ENCODE measurements around the gene CCDC184.
"Not testable (repeated sequence)": the region's sequence is repeated elsewhere in the genome, so short reads cannot be mapped to it uniquely, and the experiment has no call there.

Gene CCDC184

DNA sequence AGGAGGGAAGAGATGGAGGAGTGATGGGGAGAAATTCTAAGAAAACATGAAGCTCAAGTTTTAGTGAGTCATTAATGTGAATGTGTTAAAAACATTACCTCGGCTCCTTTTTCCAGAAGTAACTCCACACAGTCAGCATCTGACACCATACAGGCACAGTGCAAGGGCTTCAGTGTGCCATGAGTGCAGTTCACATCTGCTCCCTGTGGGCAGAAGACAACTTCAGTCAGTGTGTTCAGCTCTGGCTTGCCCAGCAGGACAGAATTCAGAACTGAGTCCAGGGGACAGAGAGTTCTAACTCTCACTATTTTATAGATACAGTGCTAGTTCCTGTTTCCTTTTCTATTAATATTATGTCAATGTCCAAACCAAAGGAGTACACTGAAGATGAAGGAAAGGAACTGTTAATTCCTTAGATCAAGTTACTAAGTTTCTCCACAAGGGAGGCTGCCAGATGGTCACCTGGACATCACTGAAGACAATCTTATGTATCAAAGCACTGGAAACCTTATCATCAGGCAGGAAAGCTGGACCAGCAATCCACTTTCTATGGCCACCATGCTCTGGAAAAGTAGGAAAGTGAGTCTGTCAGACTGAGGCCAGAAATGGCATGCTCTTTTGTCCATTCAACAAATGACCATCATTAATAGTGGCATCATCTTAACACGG lies 32.2 kb upstream of the CCDC184 start:
- Histone ChIP-seq H3K36me3 (peaks cover 82% of the 10 kb centered on the region), H3K9me3 (no peaks in the 10 kb centered on the region), H3K27me3 (no peaks in the 10 kb centered on the region), H3K4me3 (ENCODE audit: low read depth in 1 of 2, low read length in 1 of 2) (no peak overlapping the region), H3K4me1 (ENCODE audit: control insufficient read depth in 1 of 2, insufficient read depth in 1 of 2, low read depth in 1 of 2, low read length in 1 of 2) (peaks cover 8 to 11% of the 10 kb centered on the region in 2 experiments), H3K27ac (no peak overlapping the region)
- TF ChIP-seq, protein P1, sequence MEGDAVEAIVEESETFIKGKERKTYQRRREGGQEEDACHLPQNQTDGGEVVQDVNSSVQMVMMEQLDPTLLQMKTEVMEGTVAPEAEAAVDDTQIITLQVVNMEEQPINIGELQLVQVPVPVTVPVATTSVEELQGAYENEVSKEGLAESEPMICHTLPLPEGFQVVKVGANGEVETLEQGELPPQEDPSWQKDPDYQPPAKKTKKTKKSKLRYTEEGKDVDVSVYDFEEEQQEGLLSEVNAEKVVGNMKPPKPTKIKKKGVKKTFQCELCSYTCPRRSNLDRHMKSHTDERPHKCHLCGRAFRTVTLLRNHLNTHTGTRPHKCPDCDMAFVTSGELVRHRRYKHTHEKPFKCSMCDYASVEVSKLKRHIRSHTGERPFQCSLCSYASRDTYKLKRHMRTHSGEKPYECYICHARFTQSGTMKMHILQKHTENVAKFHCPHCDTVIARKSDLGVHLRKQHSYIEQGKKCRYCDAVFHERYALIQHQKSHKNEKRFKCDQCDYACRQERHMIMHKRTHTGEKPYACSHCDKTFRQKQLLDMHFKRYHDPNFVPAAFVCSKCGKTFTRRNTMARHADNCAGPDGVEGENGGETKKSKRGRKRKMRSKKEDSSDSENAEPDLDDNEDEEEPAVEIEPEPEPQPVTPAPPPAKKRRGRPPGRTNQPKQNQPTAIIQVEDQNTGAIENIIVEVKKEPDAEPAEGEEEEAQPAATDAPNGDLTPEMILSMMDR (IDR thresholded peaks at IDR 0.05): no peak

DNA sequence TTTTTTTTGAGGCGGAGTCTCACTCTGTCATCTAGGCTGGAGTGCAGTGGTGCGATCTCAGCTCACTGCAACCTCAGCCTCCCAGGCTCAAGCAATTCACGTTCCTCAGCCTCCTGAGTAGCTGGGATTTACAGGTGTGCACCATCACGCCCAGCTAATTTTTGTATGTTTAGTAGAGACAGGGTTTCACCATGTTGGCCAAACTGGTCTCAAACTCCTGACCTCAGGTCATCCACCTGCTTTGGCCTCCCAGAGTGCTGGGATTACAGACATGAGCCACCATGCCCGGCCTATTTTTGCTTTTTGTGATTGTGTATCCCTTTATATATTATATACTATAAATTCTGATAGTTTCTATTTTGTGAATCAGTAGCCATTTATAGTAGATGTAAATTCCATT lies 27.7 kb upstream of the CCDC184 start:
- H3K36me3 ChIP-seq: peaks cover 38% of the 10 kb centered on the region
- H3K4me3 ChIP-seq (ENCODE audit: low read depth in 1 of 2, low read length in 1 of 2); H3K27me3 ChIP-seq; H3K27ac ChIP-seq; H3K9me3 ChIP-seq: not testable (repeated sequence)
- H3K4me1 ChIP-seq (ENCODE audit: control insufficient read depth in 1 of 2, insufficient read depth in 1 of 2, low read depth in 1 of 2, low read length in 1 of 2): peaks cover 18 to 20% of the 10 kb centered on the region in 2 experiments

DNA sequence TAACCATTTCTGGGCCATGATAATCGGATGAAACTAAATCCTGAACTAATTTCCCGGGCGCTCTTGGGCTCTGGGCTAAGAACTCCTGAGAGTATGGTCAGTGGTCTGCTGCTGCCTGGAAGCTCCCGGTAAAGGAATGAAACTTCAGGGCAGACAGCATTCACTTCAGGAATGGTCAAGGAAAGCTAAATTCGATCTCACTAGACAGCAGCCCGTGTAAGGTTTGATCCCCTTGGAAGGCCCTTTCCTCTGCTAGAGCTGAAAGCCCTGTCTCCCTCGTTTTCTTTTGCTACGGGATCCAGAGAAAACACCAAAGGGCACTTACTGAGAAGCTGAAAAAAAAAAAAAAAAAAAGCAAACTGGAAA lies 26.8 kb upstream of the CCDC184 start:
- Histone ChIP-seq H3K36me3 (peaks cover 30% of the 10 kb centered on the region), H3K4me3 (ENCODE audit: low read depth in 1 of 2, low read length in 1 of 2) (peak overlapping the region; percentile 74 to 78), H3K4me1 (ENCODE audit: control insufficient read depth in 1 of 2, insufficient read depth in 1 of 2, low read depth in 1 of 2, low read length in 1 of 2) (peaks cover 22 to 25% of the 10 kb centered on the region in 2 experiments), H3K27me3 (no peaks in the 10 kb centered on the region), H3K9me3 (no peaks in the 10 kb centered on the region), H3K27ac (peak overlapping the region; percentile 91)
- TF ChIP-seq, protein P1 (IDR thresholded peaks at IDR 0.05): no peak

DNA sequence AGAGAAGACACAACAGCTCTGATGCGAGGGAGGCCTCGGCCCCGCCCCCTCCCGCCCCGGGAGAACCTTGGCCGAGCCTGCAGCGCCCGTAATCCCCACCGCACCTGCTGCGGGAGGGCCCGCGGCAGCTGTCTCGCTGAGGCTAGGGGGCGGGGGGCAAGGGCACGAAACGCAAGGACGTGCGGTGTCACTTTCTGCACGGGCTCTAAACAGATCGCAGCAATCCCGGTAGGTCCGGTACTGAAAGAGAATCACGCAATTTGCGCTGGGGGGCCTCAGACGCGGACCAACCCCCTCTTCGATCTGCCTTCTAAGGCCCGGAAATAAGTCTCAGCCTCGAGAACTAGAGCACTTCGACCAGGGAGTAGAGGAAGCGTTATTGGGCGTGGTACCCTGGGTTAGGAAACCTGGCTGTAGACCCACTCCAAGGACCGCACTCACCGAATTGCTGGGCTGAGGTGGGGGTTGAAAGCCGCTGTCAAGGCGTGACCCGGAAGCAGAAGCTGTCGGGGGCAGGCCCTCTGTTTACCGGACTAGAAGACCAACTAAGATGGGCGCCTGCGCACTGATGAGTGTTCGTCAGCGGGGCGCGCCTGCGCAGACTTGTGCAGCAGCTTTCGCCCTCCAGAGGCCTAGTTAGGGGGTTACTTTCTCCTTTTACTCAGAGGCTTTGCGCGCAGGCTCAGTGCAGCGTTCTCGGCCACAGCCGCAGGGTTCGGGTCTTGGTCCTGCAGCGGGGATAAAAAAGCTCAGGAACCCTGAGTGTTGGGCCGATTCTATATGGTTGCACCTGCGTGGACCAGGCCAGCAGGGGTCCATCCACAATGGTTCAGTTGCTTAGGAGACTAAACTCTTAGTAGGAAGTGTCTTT lies 26.2 kb upstream of the CCDC184 start, which contains the start of gene ASB8:
ASB8 (minus strand) TSS at position 498 of the 871 bp plus-strand sequence. CDS start 4,019 bp downstream, outside the sequence.
- Histone ChIP-seq H3K4me3 (ENCODE audit: low read depth in 1 of 2, low read length in 1 of 2) (peak within 1 kb of the TSS; percentile 74 to 78), H3K36me3 (peaks cover 24% of the 10 kb centered on the region), H3K27ac (peak within 1 kb of the TSS; percentile 91), H3K9me3 (no peaks in the 10 kb centered on the region), H3K4me1 (ENCODE audit: control insufficient read depth in 1 of 2, insufficient read depth in 1 of 2, low read depth in 1 of 2, low read length in 1 of 2) (peaks cover 22 to 25% of the 10 kb centered on the region in 2 experiments), H3K27me3 (no peaks in the 10 kb centered on the region)
- TF ChIP-seq, protein P1 (IDR thresholded peaks at IDR 0.05): peak; percentile 64

DNA sequence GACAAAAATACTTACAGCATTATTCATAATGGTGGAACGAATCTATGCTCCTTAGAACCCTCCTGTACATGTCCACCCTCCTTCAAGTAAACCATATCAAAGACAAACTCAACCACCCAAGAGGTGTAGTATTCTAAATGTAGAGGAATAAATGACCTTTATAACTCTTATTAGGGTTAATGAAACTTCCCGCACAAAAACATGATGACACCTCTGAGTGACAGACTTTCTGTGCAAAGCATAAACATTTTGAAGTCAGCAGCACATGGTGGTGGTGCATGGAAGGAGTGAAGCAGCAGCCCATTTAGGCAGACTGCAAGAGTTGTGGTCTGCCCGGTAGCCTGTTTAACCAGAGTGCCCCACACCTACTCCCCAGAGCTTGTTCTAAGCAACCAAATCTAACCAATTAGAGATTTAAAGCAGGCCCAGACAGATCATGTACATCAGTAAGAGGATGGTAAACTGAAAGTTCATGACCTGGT lies 25.5 kb upstream of the CCDC184 start:
- TF ChIP-seq, protein P1 (IDR thresholded peaks at IDR 0.05): no peak
- Histone ChIP-seq H3K27me3 (no peaks in the 10 kb centered on the region), H3K36me3 (peaks cover 17% of the 10 kb centered on the region), H3K27ac (peak overlapping the region; percentile 91), H3K4me3 (ENCODE audit: low read depth in 1 of 2, low read length in 1 of 2) (peak overlapping the region; percentile 74 to 78), H3K4me1 (ENCODE audit: control insufficient read depth in 1 of 2, insufficient read depth in 1 of 2, low read depth in 1 of 2, low read length in 1 of 2) (peaks cover 22 to 25% of the 10 kb centered on the region in 2 experiments), H3K9me3 (no peaks in the 10 kb centered on the region)

Measured in neutrophil (primary cell).